DOHH2 (cell line): ENCODE results near the gene IQSEC1.

ENCODE experiments used
- H3F3A ChIP-seq: fragments of 200-600 bp; sonication (generic), shearing (Covaris generic); 2 replicates; pipeline ENCODE4 v1.6.0; 2016; ENCODE audit warnings: antibody characterized with exemption, mild to moderate bottlenecking; ENCODE audit not compliant: control insufficient read depth, insufficient read depth
- H3K27ac ChIP-seq: fragments of 200-600 bp; sonication (generic); 2 replicates; pipeline ENCODE4 v1.5.1; 2014; ENCODE audit warnings: low read depth, mild to moderate bottlenecking, low read length, moderate library complexity
- H3K27me3 ChIP-seq: fragments of 200-600 bp; sonication (generic); 2 replicates; pipeline ENCODE4 v1.6.1; 2014; ENCODE audit warnings: mild to moderate bottlenecking, low read length, mixed read lengths; ENCODE audit not compliant: control insufficient read depth
- H3K36me3 ChIP-seq: fragments of 200-600 bp; sonication (generic); 2 replicates; pipeline ENCODE4 v1.6.1; 2014; ENCODE audit warnings: mild to moderate bottlenecking, low read length, moderate library complexity, mixed read lengths; ENCODE audit not compliant: control insufficient read depth
- H3K4me1 ChIP-seq: fragments of 200-600 bp; sonication (generic); 2 replicates; pipeline ENCODE4 v1.6.1; 2014; ENCODE audit warnings: mild to moderate bottlenecking, low read length, mixed read lengths; ENCODE audit not compliant: control insufficient read depth
- H3K4me2 ChIP-seq: fragments of 200-600 bp; sonication (generic); 2 replicates; pipeline ENCODE4 v1.6.0; 2014; ENCODE audit warnings: mild to moderate bottlenecking, low read length, moderate library complexity
- H3K4me3 ChIP-seq: fragments of 200-600 bp; sonication (generic); 2 replicates; pipeline ENCODE4 v1.5.1; 2014; ENCODE audit warnings: mild to moderate bottlenecking, low read length, mixed read lengths
- H3K79me2 ChIP-seq: fragments of 200-600 bp; sonication (generic); 2 replicates; pipeline ENCODE4 v1.6.1; 2014; ENCODE audit warnings: mild to moderate bottlenecking, low read length, mixed read lengths; ENCODE audit not compliant: control insufficient read depth
- H3K9me2 ChIP-seq: fragments of 200-600 bp; sonication (generic); replicated peaks from 2 replicates; pipeline ENCODE4 v1.6.1; 2014; ENCODE audit warnings: mild to moderate bottlenecking, low read length, mixed read lengths; ENCODE audit not compliant: control insufficient read depth
- H3K9me3 ChIP-seq: fragments of 200-600 bp; sonication (generic); 2 replicates; pipeline ENCODE4 v1.6.1; 2014; ENCODE audit warnings: antibody characterized with exemption, low read length, mixed read lengths; ENCODE audit not compliant: control insufficient read depth, insufficient read depth
- H4K20me1 ChIP-seq: fragments of 200-600 bp; sonication (generic); 2 replicates; pipeline ENCODE4 v1.6.0; 2014; ENCODE audit warnings: low read depth, mild to moderate bottlenecking, antibody characterized with exemption, low read length, moderate library complexity; ENCODE audit not compliant: control insufficient read depth, insufficient read depth
- CTCF ChIP-seq: fragments of 200-600 bp; sonication (generic); IDR thresholded peaks from one replicate; pipeline ENCODE4 v1.5.1; 2014; ENCODE audit warnings: antibody characterized with exemption, mild to moderate bottlenecking, low read depth, low read length; ENCODE audit not compliant: poor library complexity, severe bottlenecking
- EZH2phosphoT487 ChIP-seq: fragments of 200-600 bp; sonication (generic); IDR thresholded peaks from 2 replicates; pipeline ENCODE4 v1.6.1; 2017; ENCODE audit warnings: borderline replicate concordance, mild to moderate bottlenecking, antibody characterized with exemption, low read length, moderate library complexity, mixed read lengths

Gene IQSEC1

DNA sequence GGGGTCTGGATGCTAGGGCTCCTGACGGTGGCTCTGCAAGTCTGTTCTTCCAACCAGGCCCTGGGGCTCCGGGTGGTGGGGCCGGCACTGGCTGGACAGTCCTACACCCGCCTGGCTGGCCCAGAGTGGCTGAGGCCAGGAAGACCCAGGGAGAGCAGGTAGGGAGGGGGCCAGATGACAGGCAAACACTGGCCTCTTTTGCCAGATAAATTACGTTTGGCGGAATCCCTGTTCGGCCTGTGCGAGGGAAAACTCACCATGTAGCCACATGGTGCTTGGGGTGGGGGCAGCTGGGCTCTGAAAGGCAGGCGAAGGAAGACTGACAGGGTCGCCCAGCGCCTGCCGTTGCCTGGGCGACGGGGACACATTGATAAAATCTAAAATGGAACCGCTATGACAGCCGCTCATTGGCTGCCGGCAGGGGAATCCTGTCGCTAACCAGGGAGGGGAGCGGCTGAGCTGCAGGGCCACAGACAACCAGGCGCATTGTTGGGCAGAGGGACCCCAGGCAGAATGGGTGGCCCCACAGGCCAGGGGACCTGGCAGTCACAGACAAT lies 30.4 kb downstream of the IQSEC1 start:
- Histone ChIP-seq H3K4me2 (no peak overlapping the region), H3F3A (no peaks in the 10 kb centered on the region), H3K79me2 (no peaks in the 10 kb centered on the region), H3K27ac (no peak overlapping the region), H3K9me2 (no peaks in the 10 kb centered on the region), H3K36me3 (no peaks in the 10 kb centered on the region), H3K27me3 (0 out of 2 replicates have a peak, but pooled peaks cover 7% of the 10 kb centered on the region), H3K9me3 (no peaks in the 10 kb centered on the region), H4K20me1 (no peaks in the 10 kb centered on the region), H3K4me3 (no peak overlapping the region), H3K4me1 (peaks cover 43% of the 10 kb centered on the region)
- TF ChIP-seq CTCF (no peak), EZH2phosphoT487 (no peak)

DNA sequence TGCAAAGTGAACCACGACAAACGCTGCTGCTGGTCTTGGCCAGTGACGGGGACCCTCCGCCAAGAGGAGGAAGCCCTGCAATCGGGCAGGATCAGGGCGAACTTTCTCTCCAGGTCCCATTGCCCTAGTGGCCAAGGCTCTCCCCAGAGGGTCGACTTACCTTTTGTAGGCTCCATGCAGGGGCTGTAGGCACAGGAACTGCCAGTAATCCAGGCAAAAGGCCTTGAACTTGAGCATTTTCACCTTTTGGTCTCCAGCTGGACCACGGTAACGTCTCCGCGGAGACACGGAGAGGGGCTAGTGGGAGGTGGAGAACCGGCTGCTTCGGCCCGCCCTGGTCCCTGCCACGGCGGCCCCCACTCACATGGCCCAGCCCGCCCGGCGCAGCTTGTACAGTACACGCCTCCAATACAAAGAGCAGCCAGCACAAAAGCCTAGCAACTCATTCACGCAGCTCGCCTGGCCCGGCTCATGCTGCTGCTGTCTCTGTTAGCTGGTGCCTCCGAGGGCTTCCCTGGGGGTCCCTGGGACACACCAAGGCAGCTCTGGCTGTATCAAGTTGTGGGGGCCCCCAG lies 31.0 kb downstream of the IQSEC1 start:
- Histone ChIP-seq H3F3A (no peaks in the 10 kb centered on the region), H3K27ac (no peak overlapping the region), H3K4me3 (no peak overlapping the region), H3K9me2 (no peaks in the 10 kb centered on the region), H4K20me1 (no peaks in the 10 kb centered on the region), H3K4me1 (peaks cover 40% of the 10 kb centered on the region), H3K36me3 (no peaks in the 10 kb centered on the region), H3K4me2 (no peak overlapping the region), H3K9me3 (no peaks in the 10 kb centered on the region), H3K79me2 (no peaks in the 10 kb centered on the region), H3K27me3 (0 out of 2 replicates have a peak, but pooled peaks cover 7% of the 10 kb centered on the region)
- TF ChIP-seq EZH2phosphoT487 (no peak), CTCF (no peak)

GRCh38 chr3:13041113-13041776 lies 32.0 kb downstream of the IQSEC1 start:
- no peak overlapping the region for H3K4me2 ChIP-seq
- H3K4me3 ChIP-seq = no peak overlapping the region
- H3K9me2 ChIP-seq = no peaks in the 10 kb centered on the region
- H3K9me3 ChIP-seq = no peaks in the 10 kb centered on the region
- no peak overlapping the region for H3K27ac ChIP-seq
- no peaks in the 10 kb centered on the region for H4K20me1 ChIP-seq
- no peaks in the 10 kb centered on the region for H3F3A ChIP-seq
- H3K4me1 ChIP-seq = peaks cover 30% of the 10 kb centered on the region
- H3K79me2 ChIP-seq = no peaks in the 10 kb centered on the region
- TF ChIP-seq CTCF (no peak), EZH2phosphoT487 (no peak)
- H3K36me3 ChIP-seq = no peaks in the 10 kb centered on the region
- H3K27me3 ChIP-seq = 0 out of 2 replicates have a peak, but pooled peaks cover 7% of the 10 kb centered on the region
